ENCODE measurements around the gene SPNS2.

The SPNS2 gene

DNA sequence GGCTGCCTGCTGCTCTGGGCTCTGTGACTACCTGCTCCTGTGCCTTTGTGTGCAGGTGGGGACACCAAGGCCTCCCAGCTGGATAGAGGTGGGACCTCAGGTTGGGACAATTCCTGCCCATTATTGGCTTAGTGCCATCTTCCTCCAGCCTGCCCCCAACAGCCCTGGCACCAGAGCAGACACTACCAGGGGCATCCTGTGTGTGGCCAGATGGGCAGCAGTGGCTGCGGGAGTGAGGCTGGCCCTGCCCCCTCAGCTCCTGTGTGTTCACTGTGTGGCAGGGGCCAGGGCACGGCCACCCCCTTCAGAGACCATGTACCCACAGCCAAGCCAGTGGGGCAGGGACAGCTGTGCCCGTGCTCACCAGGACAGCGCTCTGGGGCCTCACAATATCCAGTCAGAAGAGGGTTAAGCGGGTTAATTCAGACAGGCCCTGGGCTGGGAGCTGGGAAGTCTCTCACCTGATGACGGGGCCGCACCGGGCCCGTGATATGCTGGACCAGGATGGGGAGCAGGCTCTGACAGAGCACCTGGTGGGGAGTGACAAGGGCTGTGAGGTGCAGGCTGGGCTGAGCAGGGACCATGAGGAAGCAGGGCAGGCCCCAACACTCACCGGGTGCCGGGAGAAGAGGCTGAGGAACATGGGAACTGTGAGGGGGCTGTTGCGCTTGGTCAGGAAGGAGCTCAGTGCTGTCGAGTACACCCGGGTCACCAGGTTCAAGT is 43.5 kb downstream of the SPNS2 start:
- TF ChIP-seq, protein P1, sequence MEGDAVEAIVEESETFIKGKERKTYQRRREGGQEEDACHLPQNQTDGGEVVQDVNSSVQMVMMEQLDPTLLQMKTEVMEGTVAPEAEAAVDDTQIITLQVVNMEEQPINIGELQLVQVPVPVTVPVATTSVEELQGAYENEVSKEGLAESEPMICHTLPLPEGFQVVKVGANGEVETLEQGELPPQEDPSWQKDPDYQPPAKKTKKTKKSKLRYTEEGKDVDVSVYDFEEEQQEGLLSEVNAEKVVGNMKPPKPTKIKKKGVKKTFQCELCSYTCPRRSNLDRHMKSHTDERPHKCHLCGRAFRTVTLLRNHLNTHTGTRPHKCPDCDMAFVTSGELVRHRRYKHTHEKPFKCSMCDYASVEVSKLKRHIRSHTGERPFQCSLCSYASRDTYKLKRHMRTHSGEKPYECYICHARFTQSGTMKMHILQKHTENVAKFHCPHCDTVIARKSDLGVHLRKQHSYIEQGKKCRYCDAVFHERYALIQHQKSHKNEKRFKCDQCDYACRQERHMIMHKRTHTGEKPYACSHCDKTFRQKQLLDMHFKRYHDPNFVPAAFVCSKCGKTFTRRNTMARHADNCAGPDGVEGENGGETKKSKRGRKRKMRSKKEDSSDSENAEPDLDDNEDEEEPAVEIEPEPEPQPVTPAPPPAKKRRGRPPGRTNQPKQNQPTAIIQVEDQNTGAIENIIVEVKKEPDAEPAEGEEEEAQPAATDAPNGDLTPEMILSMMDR (conservative IDR thresholded peaks at IDR 0.05): no peak
- no peak overlapping the region for H3K27ac ChIP-seq

DNA sequence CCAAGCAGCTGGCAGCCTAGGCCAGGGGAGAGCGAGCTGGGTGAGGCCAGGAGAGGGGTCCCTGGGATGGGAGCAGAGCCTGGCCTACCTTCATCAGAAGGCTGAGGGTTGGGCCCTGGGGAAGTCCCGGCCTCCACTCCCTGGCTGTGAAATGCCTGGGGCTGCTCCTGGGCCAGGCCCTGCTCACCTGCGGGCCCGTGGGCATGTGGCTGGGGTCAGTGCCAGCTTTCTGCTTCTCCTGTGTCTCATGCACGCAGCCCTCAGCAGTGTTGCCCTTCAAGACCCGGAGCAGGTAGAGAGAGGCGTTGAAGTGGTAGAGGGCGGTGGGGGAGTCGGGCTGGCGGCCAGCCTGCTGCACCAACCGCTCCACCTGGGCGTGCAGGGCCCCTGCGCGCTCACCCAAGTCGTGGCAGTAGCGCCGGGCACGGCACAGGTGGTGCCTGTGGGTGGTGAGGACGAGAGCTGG is 44.1 kb downstream of the SPNS2 start:
- TF ChIP-seq, protein P1 (conservative IDR thresholded peaks at IDR 0.05): no peak
- H3K27ac ChIP-seq: no peak overlapping the region

DNA sequence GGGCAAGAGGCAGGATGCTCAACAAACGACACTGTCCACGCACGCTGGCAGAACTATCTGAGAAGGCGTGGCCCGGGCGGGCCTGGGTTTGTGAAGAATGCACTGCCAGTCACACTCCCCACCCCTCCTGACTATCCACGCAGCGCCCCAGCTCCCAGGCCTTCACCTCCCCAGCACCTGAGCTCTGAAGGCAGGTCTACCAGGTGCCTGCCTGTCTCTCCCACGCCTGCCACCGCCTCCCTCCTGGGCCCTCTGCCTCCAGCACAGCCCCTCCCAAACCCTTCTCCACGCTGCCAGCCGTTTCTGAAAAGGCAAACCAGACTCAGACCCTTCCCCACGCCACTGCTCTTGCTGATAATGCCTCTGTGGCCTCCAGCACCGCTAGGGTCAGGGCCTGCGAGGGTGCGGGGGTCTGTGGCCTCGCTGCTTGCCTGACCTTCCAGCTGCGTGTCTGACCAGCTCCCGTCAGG is 44.9 kb downstream of the SPNS2 start:
- TF ChIP-seq, protein P1 (conservative IDR thresholded peaks at IDR 0.05): no peak
- no peak overlapping the region for H3K27ac ChIP-seq

DNA sequence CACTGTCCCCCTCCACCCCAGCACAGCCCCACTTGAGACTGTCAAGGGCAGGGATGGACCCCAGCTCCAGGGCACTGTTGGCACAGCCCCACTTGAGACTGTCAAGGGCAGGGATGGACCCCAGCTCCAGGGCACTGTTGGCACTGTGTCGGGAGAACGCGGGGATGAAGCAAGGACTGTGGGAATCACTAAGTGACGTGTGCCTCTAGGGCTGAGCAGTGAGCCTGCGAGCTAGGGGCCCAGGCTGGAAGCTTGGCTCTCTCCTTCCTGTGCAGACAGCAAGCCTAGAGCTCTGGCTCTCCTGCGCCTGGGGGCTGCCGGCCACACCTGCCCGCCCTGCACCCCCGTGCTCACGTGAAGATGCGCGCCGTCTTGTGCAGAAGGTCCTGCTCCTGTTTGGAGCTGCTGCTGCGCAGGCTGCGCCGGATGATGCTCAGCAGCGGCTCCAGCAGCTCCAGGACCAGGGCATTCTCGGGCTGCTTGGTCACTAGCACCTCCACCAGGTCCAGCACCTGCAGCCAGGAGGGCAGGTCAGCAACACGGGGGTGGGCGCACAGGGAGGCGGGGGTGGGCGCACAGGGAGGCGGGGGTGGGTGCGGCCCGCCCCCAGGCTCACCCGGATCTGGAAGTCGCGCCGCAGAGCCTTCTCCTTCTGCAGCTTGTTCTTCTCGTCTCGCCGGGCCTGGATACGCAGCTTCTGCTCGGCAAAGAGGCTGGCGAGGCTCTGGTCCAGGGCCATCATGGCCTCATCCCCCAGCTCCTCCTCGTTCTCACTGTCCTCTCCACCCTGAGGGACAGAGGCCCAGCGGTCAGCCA is 45.7 kb downstream of the SPNS2 start:
- TF ChIP-seq, protein P1 (conservative IDR thresholded peaks at IDR 0.05): no peak
- H3K27ac ChIP-seq: no peak overlapping the region

DNA sequence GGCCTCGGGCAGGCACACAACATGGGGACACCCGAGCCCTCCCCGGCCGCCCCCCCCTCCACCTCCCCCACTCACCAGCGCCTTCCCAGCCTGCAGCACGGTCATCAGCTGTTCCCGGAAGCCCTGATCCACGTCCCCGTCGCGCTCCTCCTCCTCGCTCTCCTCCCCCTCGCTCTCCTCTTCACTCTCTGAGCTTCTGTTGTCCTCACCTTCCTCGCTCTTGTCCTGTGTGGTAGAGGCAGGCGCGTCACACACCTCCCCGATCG is 46.2 kb downstream of the SPNS2 start:
- TF ChIP-seq, protein P1 (conservative IDR thresholded peaks at IDR 0.05): no peak
- H3K27ac ChIP-seq: no peak overlapping the region

DNA sequence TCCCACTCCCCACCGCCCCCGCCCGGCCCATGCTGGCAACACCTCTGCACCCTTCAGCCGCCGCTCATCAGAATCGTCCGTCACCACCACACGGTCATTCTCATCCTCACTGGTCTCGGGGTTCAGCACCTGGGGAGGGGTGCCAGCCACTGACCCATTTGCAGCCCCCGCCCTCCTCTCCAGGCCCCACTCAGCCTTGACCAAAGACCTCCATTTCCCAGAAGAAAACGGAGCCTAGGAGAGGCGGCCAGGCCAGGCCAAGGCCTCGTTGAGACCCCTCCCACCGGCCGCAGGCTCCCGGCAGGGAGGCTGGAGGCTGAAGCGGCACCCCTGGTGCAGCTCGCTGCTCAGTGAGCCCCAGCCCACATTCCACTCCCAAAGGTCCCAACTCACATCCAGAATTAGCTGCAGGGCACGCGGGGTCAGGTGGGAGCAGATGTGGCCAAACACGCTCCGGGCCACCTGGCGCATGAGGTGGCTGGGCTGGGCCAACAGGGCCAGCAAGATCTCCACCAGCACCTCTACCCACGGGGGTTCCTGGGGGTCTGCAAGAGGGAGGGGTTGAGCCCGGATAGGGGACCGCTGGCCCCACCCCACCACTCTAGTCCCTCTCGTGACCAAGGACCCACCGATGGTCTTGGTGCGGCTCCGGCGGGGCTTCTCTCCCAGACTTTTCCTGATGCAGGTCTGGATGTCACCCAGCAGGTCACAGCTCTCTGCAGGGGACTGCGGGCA is 46.7 kb downstream of the SPNS2 start:
- no peak overlapping the region for H3K27ac ChIP-seq

More for the DNA sequence above, 46.7 kb downstream of the SPNS2 start:
- TF ChIP-seq, protein P1 (conservative IDR thresholded peaks at IDR 0.05): no peak

Measured in VCaP (cell line).